Activated CD8-positive, alpha-beta T cell treated with anti-CD3 and anti-CD28 coated beads, Interleukin-2, amount 10 ng/mL, durations not matched to agents 7 days and 5 days (primary cell): ENCODE measurements around the gene FAM98B. TPM values are rescaled to one million over a fixed set of nuclear protein-coding genes. Genes with fewer than 3 reads are reported as not detected.
A peak's percentile ranks its signal among the peaks of the same experiment; 100 is the strongest.

Source experiments
- ATAC-seq: fragments of 150-1000 bp; cut with Tn5 transposase; one replicate; pipeline ENCODE4 v1.10.0; 2021; ENCODE audit warnings: moderate library complexity
- CTCF ChIA-PET: fragments of 350-600 bp; sonication (Branson Sonifier 250); formaldehyde crosslinking; loops from one replicate; lab custom pipeline; 2021; ENCODE audit warnings: antibody characterized with exemption; lab: Charles Lee
- POLR2A ChIA-PET: fragments of 350-600 bp; sonication (Branson Sonifier 250); formaldehyde crosslinking; loops from one replicate; lab custom pipeline; 2021; ENCODE audit warnings: antibody characterized with exemption; lab: Charles Lee
- DNase-seq: peaks from one replicate; pipeline ENCODE4 v3.0.0-alpha.2; 2020
- H3K27ac Mint-ChIP-seq: one replicate; pipeline ENCODE4 v1.8.0; 2021; ENCODE audit warnings: mild to moderate bottlenecking, mixed read lengths
- H3K27me3 Mint-ChIP-seq: one replicate; pipeline ENCODE4 v1.8.0; 2021; ENCODE audit warnings: low read depth, mixed read lengths
- H3K36me3 Mint-ChIP-seq: one replicate; pipeline ENCODE4 v1.8.0; 2021; ENCODE audit warnings: low read depth, mixed read lengths
- H3K4me1 Mint-ChIP-seq: one replicate; pipeline ENCODE4 v1.8.0; 2021; ENCODE audit warnings: low read depth, mixed read lengths
- H3K4me3 Mint-ChIP-seq: one replicate; pipeline ENCODE4 v1.8.0; 2021; ENCODE audit warnings: mild to moderate bottlenecking, mixed read lengths
- H3K9me3 Mint-ChIP-seq: one replicate; pipeline ENCODE4 v1.8.0; 2022; ENCODE audit warnings: mixed read lengths; ENCODE audit not compliant: insufficient read depth
- total RNA-seq, 2 experiments: library from RNA; stranded (reverse); gene quantifications; one replicate each; pipeline ENCODE4 v1.2.3, GENCODE V29; 2021

FAM98B gene
- total RNA-seq, 2 experiments from 2014 or later = 42.8 to 43.9 TPM

DNA sequence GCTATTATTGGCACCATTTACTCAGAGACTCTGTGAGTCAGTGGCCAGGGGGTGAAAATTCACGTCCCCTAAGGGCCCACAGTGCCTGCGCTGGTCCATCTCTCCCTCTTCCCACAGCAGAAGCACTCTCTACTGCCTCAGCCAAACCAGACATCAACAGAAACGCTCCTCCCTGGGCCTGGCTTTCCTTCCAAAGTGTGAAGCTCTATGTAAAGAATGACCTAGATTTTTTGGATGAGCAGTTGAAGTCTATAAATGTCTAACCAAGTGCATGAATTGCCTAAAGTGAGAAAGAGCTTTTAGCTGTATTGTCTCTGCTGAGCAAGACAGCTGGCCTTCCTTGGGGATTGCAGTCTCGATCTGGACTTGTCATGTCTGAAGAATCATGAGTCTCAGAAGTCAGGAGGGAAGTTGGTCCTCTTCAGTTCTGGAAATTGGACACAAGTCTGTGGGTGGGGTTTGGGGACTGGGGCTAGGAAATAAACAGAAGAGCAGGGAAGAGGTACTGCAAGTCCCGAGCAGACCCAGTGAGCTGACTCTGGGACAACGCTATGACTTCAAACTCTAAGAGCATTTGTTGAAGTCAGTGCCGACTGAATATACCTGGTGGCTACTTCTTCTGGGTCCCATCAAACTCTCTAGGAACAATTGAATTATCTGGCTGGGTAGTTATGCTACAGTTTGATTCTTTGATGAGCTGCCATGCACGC, 81.7 kb downstream of the FAM98B start:
- no peak overlapping the region for H3K4me3 Mint-ChIP-seq
- peaks cover 97% of the 10 kb centered on the region for H3K4me1 Mint-ChIP-seq
- H3K36me3 Mint-ChIP-seq = peaks cover 93% of the 10 kb centered on the region
- ATAC-seq (no peak), DNase-seq (peak; percentile 13)
- ChIA-PET POLR2A (interaction anchor here (1.0 to 1.5 kb wide), 2 partner anchors 25 to 37 kb away, joined by 3 read pairs; no protein-coding TSS in a partner anchor), CTCF (interaction anchor here (1.1 to 4.9 kb wide), 7 partner anchors 28 to 164 kb away, joined by 3 to 21 read pairs (median 5); no protein-coding TSS in a partner anchor)
- H3K27me3 Mint-ChIP-seq = no peaks in the 10 kb centered on the region
- peak overlapping the region; percentile 73 for H3K27ac Mint-ChIP-seq
- H3K9me3 Mint-ChIP-seq = no peaks in the 10 kb centered on the region

DNA sequence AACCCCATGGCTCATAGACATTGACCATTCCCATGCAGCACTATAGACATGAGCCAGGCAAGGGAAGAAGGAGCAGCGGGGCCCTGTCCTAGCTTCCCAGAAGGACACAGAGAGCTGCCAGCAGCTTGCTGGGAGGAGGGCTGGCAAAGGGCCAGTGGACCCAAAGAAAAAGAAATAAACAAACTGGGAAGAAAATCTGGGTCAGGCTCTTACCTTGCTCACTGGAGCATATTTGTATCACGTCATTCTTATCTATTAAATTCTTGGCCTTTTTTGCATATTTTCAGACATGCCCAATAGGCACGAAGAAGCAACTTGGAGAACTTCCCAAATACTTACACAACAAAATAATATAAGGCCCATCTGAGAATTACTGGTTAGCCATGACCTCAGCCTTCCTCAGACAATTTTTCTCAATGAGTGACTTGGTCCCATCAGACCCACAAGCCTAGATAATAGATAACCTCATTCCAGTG, 82.3 kb downstream of the FAM98B start:
- CTCF ChIA-PET = interaction anchor here (1.9 to 4.9 kb wide), 3 partner anchors 96 to 163 kb away, joined by 5 to 21 read pairs (median 15); no protein-coding TSS in a partner anchor
- peaks cover 97% of the 10 kb centered on the region for H3K4me1 Mint-ChIP-seq
- H3K27ac Mint-ChIP-seq = peak overlapping the region; percentile 73

More for the DNA sequence above, 82.3 kb downstream of the FAM98B start:
- DNase-seq (peak; percentile 2), ATAC-seq (no peak)
- Mint-ChIP-seq H3K27me3 (no peaks in the 10 kb centered on the region), H3K4me3 (no peak overlapping the region), H3K9me3 (no peaks in the 10 kb centered on the region), H3K36me3 (peaks cover 93% of the 10 kb centered on the region)
- POLR2A ChIA-PET = interaction anchor here (1.0 kb wide), 1 partner anchor 26 kb away, joined by 3 read pairs; no protein-coding TSS in a partner anchor

Other genes starting within 250 kb of the FAM98B start
- gene SPRED1, start 201.3 kb upstream of the FAM98B start, total RNA-seq = under 1 TPM; 0.31 to 0.79 TPM
- 100 to 1,000 TPM; 161 to 165 TPM for gene RASGRP1, start 110.7 kb downstream of the FAM98B start, total RNA-seq